DMS 273 (cell line): ENCODE measurements around the gene ITIH3.
A peak's percentile ranks its signal among the peaks of the same experiment; 100 is the strongest.
"Not testable (repeated sequence)": the region's sequence is repeated elsewhere in the genome, so short reads cannot be mapped to it uniquely, and the experiment has no call there.

ENCODE experiments used
- DNase-seq: peaks from one replicate; lab custom pipeline; 2025; ENCODE audit not compliant: unreplicated experiment; lab: John Stamatoyannopoulos, UW

Gene ITIH3, protein sequence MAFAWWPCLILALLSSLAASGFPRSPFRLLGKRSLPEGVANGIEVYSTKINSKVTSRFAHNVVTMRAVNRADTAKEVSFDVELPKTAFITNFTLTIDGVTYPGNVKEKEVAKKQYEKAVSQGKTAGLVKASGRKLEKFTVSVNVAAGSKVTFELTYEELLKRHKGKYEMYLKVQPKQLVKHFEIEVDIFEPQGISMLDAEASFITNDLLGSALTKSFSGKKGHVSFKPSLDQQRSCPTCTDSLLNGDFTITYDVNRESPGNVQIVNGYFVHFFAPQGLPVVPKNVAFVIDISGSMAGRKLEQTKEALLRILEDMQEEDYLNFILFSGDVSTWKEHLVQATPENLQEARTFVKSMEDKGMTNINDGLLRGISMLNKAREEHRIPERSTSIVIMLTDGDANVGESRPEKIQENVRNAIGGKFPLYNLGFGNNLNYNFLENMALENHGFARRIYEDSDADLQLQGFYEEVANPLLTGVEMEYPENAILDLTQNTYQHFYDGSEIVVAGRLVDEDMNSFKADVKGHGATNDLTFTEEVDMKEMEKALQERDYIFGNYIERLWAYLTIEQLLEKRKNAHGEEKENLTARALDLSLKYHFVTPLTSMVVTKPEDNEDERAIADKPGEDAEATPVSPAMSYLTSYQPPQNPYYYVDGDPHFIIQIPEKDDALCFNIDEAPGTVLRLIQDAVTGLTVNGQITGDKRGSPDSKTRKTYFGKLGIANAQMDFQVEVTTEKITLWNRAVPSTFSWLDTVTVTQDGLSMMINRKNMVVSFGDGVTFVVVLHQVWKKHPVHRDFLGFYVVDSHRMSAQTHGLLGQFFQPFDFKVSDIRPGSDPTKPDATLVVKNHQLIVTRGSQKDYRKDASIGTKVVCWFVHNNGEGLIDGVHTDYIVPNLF

GRCh38 chr3:52794612-52795099 is at the start of gene ITIH3:
Gene ITIH3, plus strand, starts transcription at chr3:52794796. Its CDS starts 8 bp downstream, at chr3:52794804.
- no peak for DNase-seq

- no peak for DNase-seq
These were observed 42.4 kb upstream of the ITIH3 start for GRCh38 chr3:52752045-52752660.

- DNase-seq = no peak
These were observed 40.2 kb upstream of the ITIH3 start for GRCh38 chr3:52754373-52754772.

- no peak for DNase-seq
These were observed 38.5 kb upstream of the ITIH3 start for GRCh38 chr3:52756141-52756540.

DNA sequence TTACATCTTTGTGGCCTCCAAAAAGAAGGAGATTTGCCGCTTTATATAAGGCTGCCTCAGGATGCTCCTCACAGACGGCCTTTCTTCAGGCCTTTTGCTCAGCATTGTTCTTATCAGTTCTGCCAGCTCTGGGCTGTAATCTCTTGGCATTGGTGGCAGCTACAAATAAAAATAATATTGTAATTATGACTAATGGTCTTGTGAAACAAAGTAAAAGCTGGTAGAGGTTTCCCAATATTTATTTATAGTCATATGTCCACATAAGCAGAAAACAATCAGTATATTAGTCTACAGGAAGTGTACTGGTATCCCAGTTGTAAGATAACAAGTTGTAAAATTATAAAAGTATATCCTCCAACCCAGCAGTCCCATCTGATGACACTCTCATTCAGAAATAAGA is 31.1 kb upstream of the ITIH3 start:
- DNase-seq = no peak

DNA sequence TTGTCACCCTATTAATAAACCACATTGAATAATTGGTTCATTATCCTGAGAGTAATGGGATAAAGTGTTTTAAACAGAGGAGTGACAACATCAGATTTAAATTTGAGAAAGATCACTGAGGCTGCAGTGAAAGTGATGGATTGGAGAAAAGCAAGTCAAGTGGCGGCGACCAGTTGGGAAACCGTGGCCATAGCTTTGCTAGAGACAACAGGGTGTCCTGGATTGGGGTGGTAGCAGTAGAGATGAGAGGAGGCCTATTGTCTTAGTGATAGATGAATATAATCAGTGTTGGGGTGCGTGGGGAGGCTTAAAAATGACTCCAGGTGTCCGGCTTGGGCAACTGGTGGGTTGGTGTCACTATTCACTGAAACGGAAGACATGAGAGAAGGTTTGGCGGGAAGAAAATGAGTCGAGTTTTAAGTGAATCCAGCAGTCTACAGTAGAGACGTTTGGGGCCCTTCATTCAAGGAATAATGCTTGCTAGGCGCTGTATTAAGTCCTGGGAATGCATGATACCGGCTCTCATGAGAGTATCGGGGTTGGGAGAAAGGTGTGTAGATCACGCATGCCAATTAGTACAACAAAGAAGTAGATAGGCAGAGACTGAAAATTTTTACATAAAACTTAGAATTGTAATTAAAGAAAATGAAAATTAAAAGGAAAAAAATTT is 24.7 kb upstream of the ITIH3 start:
- peak; percentile 34 for DNase-seq

DNA sequence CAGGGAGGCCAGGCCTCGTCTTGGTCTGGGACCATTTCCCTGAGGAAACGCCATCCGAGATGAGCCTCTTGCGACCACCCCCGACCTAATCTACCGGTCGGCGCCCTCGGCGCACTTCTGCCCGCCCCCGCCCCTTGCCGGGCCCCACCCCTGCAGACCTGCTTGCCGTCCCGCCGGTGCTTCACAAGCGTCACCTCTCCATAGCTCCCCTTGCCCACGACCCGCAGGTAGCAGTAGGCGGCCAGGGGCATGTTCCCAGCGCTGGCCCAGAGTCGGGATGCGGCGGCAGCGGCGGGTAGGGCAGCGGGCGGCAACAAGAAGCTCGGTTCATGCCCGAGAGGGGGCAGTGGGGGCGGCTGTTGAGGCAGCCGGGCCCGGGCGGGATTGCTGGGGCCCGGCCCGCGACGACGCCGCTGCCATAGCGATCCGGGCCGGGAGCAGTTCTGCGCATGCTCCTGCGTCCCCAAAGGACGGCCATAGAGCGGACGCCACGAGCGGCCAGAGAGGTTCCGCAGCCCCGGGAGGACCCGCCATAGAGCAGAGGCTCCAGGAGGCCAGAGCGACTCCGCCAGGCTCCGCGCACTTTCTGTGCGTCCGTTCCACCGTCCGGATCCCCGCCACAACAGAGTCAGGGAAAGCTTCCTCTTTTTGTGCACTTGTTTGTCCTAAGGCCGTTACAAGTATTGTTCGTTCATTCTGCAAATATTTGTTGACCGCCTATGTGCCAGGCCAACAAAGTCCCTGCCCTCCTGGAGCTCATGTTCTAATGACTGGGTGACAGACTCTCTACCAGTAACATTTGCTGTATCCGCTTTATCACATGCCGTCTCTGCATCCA is 23.9 kb upstream of the ITIH3 start, which contains the start of gene NEK4:
Gene NEK4, minus strand, starts transcription at position 445 of the 838 bp plus-strand sequence. Its CDS starts 194 bp downstream, at position 251.
- DNase-seq = peak; percentile 93

DNA sequence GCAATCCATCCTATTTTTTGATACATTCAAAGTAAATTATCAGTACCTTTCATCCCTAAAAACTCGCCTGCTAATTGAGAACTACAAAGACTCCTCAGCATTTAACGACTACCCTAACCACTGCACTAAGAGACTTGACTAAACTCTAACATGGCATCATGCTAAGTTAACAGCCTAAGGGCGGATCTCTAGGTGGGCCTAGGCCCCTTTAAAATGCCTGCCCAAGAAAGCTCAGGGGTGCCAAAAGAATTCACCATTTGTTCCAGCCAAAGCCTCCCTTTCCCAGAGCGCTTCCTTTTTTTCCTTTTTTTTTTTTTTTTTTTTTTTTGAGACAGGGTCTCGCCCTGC is 23.3 kb upstream of the ITIH3 start:
- no peak for DNase-seq

GRCh38 chr3:52771702-52772101 is 22.9 kb upstream of the ITIH3 start:
- no peak for DNase-seq

- no peak for DNase-seq
These were observed 21.1 kb upstream of the ITIH3 start for GRCh38 chr3:52773361-52774065.

DNA sequence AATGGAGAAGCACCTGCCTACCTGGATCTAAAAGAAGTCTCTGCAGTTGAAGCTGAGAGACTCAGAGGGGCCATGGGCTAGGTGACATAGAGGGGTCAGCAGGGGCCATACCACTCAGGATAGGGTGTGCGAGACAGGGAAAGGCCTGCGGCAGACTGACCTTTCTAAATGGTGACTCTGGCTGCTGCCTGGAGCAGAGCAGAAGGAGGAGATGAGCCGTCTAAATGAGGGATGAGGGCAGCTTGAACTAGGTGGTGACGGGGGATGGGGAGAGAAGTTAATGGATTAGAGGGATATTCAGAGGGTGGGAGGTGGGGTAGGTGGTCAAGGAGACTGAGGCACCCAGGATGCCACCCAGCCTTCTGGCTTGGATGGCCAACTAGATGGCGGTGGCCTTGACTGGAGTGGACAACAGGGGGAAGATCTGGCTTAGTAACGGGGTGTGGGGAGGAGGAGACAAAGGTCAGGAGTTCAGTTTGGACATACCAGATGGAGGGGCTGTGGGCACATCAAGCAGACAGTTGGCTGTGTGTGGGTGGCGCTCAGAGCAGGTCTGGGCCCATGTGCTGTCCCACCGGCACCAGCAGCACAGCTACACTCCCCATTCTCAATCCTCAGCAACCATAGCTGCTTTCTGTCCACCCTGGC is 20.4 kb upstream of the ITIH3 start:
- no peak for DNase-seq

DNA sequence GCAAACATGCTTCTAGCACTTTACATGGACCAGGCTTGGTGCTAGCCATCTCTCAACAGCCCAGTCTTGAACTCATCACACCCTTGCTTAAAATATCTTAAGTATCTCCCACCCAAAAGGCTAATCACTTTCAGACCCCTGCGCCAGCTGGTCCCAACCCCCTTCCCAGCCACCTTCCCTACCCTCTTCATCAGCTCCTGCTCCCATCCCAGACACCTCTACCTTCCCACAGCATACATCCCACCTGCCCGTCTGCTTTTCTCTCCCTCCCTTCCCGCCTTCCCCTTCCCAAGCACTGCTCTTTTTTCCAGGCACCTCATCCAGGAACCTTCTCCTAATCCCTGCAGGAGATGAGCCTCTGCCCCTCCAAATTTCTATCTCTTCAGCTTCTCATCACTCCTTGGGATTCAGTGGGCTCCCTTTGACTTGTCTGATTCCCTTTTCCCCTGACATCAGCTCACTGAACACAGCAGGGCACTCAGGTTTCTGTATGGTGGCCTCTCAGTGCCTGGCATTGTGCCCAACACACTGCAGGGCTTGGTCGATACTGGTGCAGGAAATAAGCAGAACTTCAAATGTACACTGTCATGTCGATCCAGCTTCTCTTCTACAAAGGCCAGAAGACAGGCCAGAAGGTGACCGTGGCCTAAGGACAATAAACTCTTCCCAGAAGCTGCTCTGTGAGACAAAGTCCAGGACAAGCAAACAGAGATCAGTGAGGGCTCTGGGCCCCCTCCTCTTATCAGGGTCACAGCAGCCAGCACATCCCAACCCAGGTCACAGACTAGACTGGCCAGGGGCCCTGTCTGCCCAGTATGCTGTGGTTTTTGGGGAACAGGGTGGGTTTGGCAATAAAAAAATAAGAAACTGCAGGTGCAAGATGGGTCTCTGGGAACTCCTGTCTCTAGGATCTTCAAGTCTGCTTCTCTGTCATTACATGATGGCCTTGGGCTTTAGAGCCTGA is 19.4 kb upstream of the ITIH3 start:
- DNase-seq = peak; percentile 26

- DNase-seq = no peak
These were observed 18.7 kb upstream of the ITIH3 start for GRCh38 chr3:52775877-52776276.

GRCh38 chr3:52776486-52776885 is 18.1 kb upstream of the ITIH3 start:
- not testable (repeated sequence) for DNase-seq

DNA sequence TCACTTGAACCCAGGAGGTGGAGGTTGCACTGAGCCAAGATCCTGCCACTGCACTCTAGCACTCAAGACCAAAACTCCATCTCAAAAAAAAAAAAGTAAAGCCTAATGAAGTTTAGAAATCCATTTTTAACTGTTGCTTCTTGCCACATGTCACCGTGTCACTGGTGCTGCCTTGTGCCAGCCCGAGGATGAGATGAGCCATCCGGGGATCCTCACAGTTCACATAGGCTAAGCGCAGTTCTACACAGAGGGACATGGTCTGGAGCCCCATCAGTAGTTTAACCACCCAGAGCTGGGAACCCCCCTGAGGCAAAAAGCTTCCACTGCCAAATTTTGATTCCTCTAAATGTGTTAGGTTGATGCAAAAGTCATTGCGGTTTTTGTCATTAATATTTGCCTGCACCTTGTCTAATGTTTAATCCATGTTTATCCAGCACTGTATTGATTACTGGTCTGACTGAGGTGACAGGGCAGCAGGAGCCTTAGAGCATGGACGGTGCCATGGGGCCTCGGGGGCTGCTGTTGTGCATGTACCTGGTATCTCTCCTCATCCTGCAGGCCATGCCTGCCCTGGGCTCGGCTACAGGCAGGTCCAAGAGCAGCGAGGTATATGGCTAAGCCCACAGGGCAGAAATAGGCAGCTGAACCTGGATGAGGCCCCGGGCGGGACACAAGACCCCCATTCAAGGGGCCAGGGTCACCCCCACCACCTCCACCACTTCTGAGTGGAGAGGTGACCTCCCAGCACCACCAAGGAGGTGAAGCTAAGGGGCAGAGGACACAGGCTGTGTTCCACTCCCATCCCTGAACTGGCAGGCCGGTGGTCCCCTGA is 17.3 kb upstream of the ITIH3 start, which contains the start of gene ITIH1:
Gene ITIH1, plus strand, starts transcription at position 473 of the 832 bp plus-strand sequence. Its CDS starts 17 bp downstream, at position 490.
- no peak for DNase-seq

DNA sequence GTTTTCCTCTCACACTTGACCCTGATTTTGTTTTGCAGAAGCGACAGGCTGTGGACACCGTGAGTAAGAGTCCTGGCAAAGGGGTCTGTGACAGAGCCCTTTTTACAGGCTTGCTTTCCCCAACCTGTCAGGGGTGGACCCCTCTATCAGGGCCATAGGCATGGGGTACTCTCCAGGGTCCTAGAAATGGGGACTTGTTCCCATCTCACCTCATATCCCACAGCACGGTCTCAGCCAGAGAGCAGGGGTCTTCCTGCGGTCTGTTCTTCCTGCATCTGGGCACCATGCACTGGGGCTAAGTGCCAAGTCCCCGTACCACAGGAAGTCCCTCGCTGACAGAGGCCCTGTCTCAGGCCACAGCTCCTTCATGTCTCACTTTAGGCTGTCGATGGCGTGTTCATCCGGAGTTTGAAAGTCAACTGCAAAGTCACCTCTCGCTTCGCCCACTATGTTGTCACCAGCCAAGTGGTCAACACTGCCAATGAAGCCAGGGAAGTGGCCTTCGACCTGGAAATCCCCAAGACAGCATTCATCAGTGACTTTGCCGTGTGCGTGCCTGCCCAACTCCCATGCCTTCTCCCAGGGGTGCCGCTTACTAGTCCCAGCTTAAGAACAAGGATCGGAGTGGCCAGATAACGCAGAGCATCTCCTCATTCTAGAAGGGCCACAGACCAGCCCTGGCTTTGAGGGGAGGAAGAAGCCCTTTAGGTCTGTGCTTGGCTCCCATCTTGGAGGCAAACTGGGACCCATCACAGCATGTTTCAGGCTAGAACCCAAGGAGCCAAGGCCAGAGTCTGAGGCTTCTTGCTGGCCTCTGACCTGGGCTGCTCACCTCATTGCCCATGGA is 16.4 kb upstream of the ITIH3 start:
- DNase-seq = no peak
